Neural progenitor cell (in vitro differentiated cells): ENCODE measurements around the gene SERP2. TPM values are rescaled to one million over a fixed set of nuclear protein-coding genes. Genes with fewer than 3 reads are reported as not detected.

Experiments used
- DNase-seq: peaks from one replicate; pipeline ENCODE4 v3.0.0-alpha.2; 2016; ENCODE audit warnings: low spot score
- H2AFZ ChIP-seq: fragments of 200-600 bp; sonication (generic); replicated peaks from 2 replicates; pipeline ENCODE4 v1.6.1; 2016; ENCODE audit warnings: antibody characterized with exemption
- H3F3A ChIP-seq: fragments of 200-600 bp; sonication (generic); 2 replicates; pipeline ENCODE4 v1.6.1; 2016; ENCODE audit warnings: antibody characterized with exemption, low read depth
- H3K27ac ChIP-seq: fragments of 200-600 bp; sonication (generic); 2 replicates; pipeline ENCODE4 v1.5.1; 2016; ENCODE audit warnings: mild to moderate bottlenecking
- H3K27me3 ChIP-seq: fragments of 200-600 bp; sonication (generic); 2 replicates; pipeline ENCODE4 v1.6.1; 2016; ENCODE audit warnings: mild to moderate bottlenecking, moderate library complexity
- H3K36me3 ChIP-seq: fragments of 200-600 bp; sonication (generic); 2 replicates; pipeline ENCODE4 v1.5.1; 2016
- H3K4me1 ChIP-seq: fragments of 200-600 bp; sonication (generic); 2 replicates; pipeline ENCODE4 v1.6.1; 2016; ENCODE audit warnings: mixed run types
- H3K4me2 ChIP-seq: fragments of 200-600 bp; sonication (generic); 2 replicates; pipeline ENCODE4 v1.6.1; 2016
- H3K4me3 ChIP-seq: fragments of 200-600 bp; sonication (generic); 2 replicates; pipeline ENCODE4 v1.5.1; 2016
- H3K79me2 ChIP-seq: fragments of 200-600 bp; sonication (generic); 2 replicates; pipeline ENCODE4 v1.6.1; 2016; ENCODE audit warnings: low read depth
- H3K9ac ChIP-seq: fragments of 200-600 bp; sonication (generic); 2 replicates; pipeline ENCODE4 v1.6.1; 2016
- H3K9me3 ChIP-seq: fragments of 200-600 bp; sonication (generic); 2 replicates; pipeline ENCODE4 v1.5.1; 2016; ENCODE audit warnings: low read depth
- H4K20me1 ChIP-seq: fragments of 200-600 bp; sonication (generic); 2 replicates; pipeline ENCODE4 v1.6.1; 2016; ENCODE audit warnings: low read depth
- H3K27ac Mint-ChIP-seq: 3 replicates; pipeline ENCODE4 v1.8.0; 2021; ENCODE audit warnings: mixed read lengths
- H3K27me3 Mint-ChIP-seq: 2 replicates; pipeline ENCODE4 v1.8.0; 2022; ENCODE audit warnings: low read depth, mild to moderate bottlenecking, inconsistent platforms, moderate library complexity, mixed read lengths; ENCODE audit not compliant: insufficient read depth
- H3K36me3 Mint-ChIP-seq: 3 replicates; pipeline ENCODE4 v1.8.0; 2021; ENCODE audit warnings: mixed read lengths
- H3K4me1 Mint-ChIP-seq: 3 replicates; pipeline ENCODE4 v1.8.0; 2021; ENCODE audit warnings: mixed read lengths
- H3K4me3 Mint-ChIP-seq: 3 replicates; pipeline ENCODE4 v1.8.0; 2021; ENCODE audit warnings: mild to moderate bottlenecking, moderate library complexity, mixed read lengths
- H3K9me3 Mint-ChIP-seq: 3 replicates; pipeline ENCODE4 v1.8.0; 2020; ENCODE audit warnings: mixed read lengths
- CTCF ChIP-seq: fragments of 200-600 bp; sonication (generic); IDR thresholded peaks from 2 replicates; pipeline ENCODE4 v1.5.1; 2017; ENCODE audit warnings: antibody characterized with exemption, mild to moderate bottlenecking
- EZH2 ChIP-seq: fragments of 200-600 bp; sonication (generic); IDR thresholded peaks from 2 replicates; pipeline ENCODE4 v1.6.1; 2017; ENCODE audit warnings: antibody characterized with exemption, mild to moderate bottlenecking, moderate library complexity
- EZH2phosphoT487 ChIP-seq: fragments of 200-600 bp; sonication (generic); IDR thresholded peaks from 2 replicates; pipeline ENCODE4 v1.6.1; 2017; ENCODE audit warnings: antibody characterized with exemption
- total RNA-seq: library from RNA; depleted of rRNA; stranded (reverse); fragments of >200 nt; gene quantifications from 2 replicates; pipeline ENCODE4 v1.2.3, GENCODE V29; 2015; ENCODE audit warnings: low replicate concordance

The SERP2 gene
- total RNA-seq, 1 donor from 2014 or later: 8.1 TPM

GRCh38 chr13:44368599-44369368, 4.8 kb upstream of the SERP2 start:
- peaks cover 2% of the 10 kb centered on the region for H3F3A ChIP-seq
- H3K9me3 ChIP-seq: no peaks in the 10 kb centered on the region
- no peak for DNase-seq
- Mint-ChIP-seq H3K27me3 (peaks cover 25% of the 10 kb centered on the region), H3K9me3 (peaks cover 2% of the 10 kb centered on the region), H3K27ac (no peak overlapping the region), H3K36me3 (no peaks in the 10 kb centered on the region), H3K4me1 (peaks cover 46% of the 10 kb centered on the region), H3K4me3 (no peak overlapping the region)
- H3K4me3 ChIP-seq: no peak overlapping the region
- no peaks in the 10 kb centered on the region for H3K27me3 ChIP-seq
- no peak for TF ChIP-seq EZH2phosphoT487
- TF ChIP-seq CTCF: no peak
- TF ChIP-seq EZH2: no peak
- H2AFZ ChIP-seq: no peak overlapping the region
- peaks cover 26% of the 10 kb centered on the region for H3K4me1 ChIP-seq
- H3K79me2 ChIP-seq: peaks cover 5% of the 10 kb centered on the region
- no peak overlapping the region for H3K27ac ChIP-seq
- no peaks in the 10 kb centered on the region for H3K36me3 ChIP-seq
- H3K9ac ChIP-seq: no peak overlapping the region
- no peak overlapping the region for H3K4me2 ChIP-seq
- no peaks in the 10 kb centered on the region for H4K20me1 ChIP-seq

GRCh38 chr13:44371421-44371820, 2.2 kb upstream of the SERP2 start:
- Histone ChIP-seq H3K4me1 (peaks cover 16% of the 10 kb centered on the region), H3K27ac (no peak overlapping the region), H3K4me2 (no peak overlapping the region), H3K79me2 (peaks cover 5% of the 10 kb centered on the region), H3K9ac (no peak overlapping the region), H3K4me3 (no peak overlapping the region), H3K27me3 (no peaks in the 10 kb centered on the region), H3F3A (peaks cover 15% of the 10 kb centered on the region), H2AFZ (no peak overlapping the region), H3K9me3 (no peaks in the 10 kb centered on the region), H4K20me1 (no peaks in the 10 kb centered on the region), H3K36me3 (no peaks in the 10 kb centered on the region)
- Mint-ChIP-seq H3K4me1 (peaks cover 38% of the 10 kb centered on the region), H3K9me3 (no peaks in the 10 kb centered on the region), H3K27me3 (peaks cover 29% of the 10 kb centered on the region), H3K4me3 (peak overlapping the region; percentile 8), H3K27ac (no peak overlapping the region), H3K36me3 (no peaks in the 10 kb centered on the region)
- TF ChIP-seq EZH2: no peak
- TF ChIP-seq CTCF: no peak
- TF ChIP-seq EZH2phosphoT487: no peak
- no peak for DNase-seq

- peaks cover 15% of the 10 kb centered on the region for H3F3A ChIP-seq
- Mint-ChIP-seq H3K36me3 (no peaks in the 10 kb centered on the region), H3K4me3 (peak overlapping the region; percentile 78), H3K9me3 (no peaks in the 10 kb centered on the region), H3K4me1 (peaks cover 31% of the 10 kb centered on the region), H3K27ac (peak overlapping the region; percentile 47), H3K27me3 (peaks cover 25% of the 10 kb centered on the region)
- H3K4me3 ChIP-seq: peak overlapping the region; percentile 67
- no peak for DNase-seq
- no peaks in the 10 kb centered on the region for H3K27me3 ChIP-seq
- peak overlapping the region; percentile 15 for H3K9ac ChIP-seq
- H3K27ac ChIP-seq: no peak overlapping the region
- H3K9me3 ChIP-seq: no peaks in the 10 kb centered on the region
- peak overlapping the region; percentile 94 for H2AFZ ChIP-seq
- peaks cover 12% of the 10 kb centered on the region for H3K4me1 ChIP-seq
- H3K4me2 ChIP-seq: peak overlapping the region; percentile 93
- no peak for TF ChIP-seq CTCF
- peak; percentile 25 for TF ChIP-seq EZH2
- H3K36me3 ChIP-seq: no peaks in the 10 kb centered on the region
- no peaks in the 10 kb centered on the region for H4K20me1 ChIP-seq
- peaks cover 5% of the 10 kb centered on the region for H3K79me2 ChIP-seq
Observed at GRCh38 chr13:44373247-44373600, 400 bp upstream of the SERP2 start.
